Activated gamma-delta T cell (primary cell): ENCODE results near the gene MPC1L.
"Not testable (repeated sequence)": the region's sequence is repeated elsewhere in the genome, so short reads cannot be mapped to it uniquely, and the experiment has no call there.

Experiments used
- DNase-seq: peaks from one replicate; lab custom pipeline; 2025; lab: John Stamatoyannopoulos, UW
- total RNA-seq, 2 donors: gene quantifications; one replicate each; lab custom pipeline; 2026; lab: John Stamatoyannopoulos, UW

The MPC1L gene
- 0 to 0.04 reads per million in 2 donors for total RNA-seq

DNA sequence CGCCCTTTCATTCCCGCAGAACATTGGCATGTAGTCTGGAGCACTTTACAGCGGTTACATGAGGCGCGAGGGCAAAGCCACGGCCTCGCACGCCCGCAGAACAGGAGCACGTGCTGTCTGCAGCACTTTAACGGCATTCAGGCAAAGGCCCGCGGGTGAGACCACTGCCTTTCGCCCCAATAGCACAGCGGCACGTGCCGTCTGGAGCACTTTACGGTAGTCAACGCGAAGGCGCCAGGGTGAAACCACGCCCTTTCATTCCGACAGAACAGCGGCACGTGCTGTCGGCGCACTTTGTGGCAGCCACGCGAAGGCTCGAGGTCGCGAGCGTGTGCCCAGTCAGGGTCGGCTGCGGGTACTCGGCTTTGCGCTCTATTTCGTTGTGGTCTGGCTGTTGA is at the start of gene MPC1L:
Gene MPC1L, plus strand, starts transcription at position 290 of the 398 bp plus-strand sequence. CDS start 138 bp downstream, outside the sequence.
- no peak for DNase-seq

- no peak for DNase-seq
Measured at GRCh38 chrX:40573763-40574162, 49.5 kb upstream of the MPC1L start.

DNA sequence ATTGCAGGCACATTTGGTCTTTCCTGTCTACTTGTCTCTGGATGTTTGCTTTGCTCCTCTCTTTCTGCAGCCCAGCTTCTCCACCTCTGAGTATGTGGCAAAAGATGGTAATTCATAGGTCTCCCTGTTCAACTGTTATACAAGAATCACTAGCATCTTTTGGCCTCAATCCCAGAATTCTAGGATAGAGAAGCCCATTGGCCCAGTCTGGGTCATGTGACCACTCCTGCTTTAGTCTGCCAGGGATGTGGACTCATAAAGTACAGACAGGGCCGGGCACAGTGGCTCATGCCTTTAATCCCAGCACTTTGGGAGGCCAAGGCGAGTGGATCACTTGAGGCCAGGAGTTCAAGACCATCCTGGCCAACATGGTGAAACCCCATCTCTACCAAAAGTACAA is 47.8 kb upstream of the MPC1L start:
- not testable (repeated sequence) for DNase-seq

- DNase-seq = no peak
Measured at GRCh38 chrX:40576291-40576690, 46.9 kb upstream of the MPC1L start.

GRCh38 chrX:40578039-40578695 is 45.1 kb upstream of the MPC1L start:
- DNase-seq = no peak

GRCh38 chrX:40579141-40579540 is 44.1 kb upstream of the MPC1L start:
- no peak for DNase-seq

GRCh38 chrX:40579900-40580536 is 43.2 kb upstream of the MPC1L start:
- no peak for DNase-seq

- DNase-seq = peak; percentile 67
Measured at GRCh38 chrX:40580537-40581335, 42.5 kb upstream of the MPC1L start, which contains the start of gene ATP6AP2. Gene ATP6AP2 (plus strand): TSS chrX:40580970. CDS start chrX:40581066, 96 bp downstream.

DNA sequence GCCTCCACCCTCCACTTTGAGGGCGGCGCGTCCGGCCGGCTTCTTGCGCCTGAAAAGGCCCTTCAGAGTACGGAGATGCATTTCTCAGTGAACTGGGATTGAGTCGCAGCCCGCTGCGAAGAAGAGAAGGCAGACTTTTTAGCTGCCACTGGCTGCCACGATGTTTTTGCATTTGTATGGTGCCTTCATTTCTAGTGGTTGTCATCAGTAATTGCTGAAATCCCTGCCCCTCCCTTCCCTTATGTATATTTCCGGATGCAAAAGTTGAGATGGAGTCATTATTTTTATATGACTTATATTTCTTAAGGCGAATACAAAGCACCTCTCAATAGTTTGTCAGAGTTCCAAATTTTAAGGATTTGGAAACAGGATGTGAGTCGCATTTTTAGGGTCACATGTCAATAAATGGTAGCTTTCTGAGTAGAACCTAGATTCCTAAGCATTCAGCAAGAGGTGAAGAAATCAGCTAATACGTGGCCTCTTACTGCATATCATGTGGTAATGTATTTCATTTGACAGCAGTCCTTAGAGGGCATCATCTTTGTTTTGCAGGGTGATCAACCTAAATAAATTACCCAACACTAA is 41.8 kb upstream of the MPC1L start:
- DNase-seq = no peak

- DNase-seq = not testable (repeated sequence)
Measured at GRCh38 chrX:40582178-40582577, 41.0 kb upstream of the MPC1L start.

DNA sequence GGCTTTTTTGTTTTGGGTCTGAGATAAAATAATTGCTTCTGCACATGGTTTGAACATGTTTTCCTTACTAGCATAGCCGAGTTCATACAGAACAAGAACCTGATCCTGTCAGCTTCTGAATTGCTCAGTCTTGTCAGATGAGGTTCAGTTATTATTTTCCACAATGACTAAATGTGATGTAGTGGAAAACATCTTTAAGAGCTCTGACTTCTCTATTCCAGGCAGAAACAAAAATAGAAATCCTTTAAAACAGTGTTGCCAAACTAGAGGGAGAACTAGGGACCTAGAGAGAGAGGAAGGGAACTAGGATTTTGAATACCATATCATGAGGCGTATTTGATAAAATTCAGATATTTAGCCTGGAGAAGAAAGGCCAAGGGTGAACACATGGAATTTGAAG is 40.4 kb upstream of the MPC1L start:
- DNase-seq = no peak

DNA sequence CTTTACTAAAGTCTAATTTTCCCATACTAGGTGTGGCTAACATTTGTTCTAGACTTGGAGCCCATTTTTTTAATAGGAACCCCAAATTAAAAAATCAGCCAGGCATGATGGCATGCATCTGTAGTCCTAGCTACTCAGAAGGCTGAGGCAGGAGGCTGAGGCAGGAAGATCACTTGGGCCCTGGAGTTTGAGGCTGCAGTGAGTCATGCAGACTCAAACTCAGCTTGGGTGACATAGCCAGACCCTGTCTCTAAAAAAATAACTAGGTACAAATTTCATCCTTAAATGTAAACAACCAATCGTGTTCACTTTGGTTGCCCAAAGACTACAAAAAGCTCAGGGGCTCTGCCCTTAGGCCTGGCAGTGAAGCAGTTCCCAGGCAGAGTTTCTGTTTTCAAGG is 35.6 kb upstream of the MPC1L start:
- DNase-seq = not testable (repeated sequence)

DNA sequence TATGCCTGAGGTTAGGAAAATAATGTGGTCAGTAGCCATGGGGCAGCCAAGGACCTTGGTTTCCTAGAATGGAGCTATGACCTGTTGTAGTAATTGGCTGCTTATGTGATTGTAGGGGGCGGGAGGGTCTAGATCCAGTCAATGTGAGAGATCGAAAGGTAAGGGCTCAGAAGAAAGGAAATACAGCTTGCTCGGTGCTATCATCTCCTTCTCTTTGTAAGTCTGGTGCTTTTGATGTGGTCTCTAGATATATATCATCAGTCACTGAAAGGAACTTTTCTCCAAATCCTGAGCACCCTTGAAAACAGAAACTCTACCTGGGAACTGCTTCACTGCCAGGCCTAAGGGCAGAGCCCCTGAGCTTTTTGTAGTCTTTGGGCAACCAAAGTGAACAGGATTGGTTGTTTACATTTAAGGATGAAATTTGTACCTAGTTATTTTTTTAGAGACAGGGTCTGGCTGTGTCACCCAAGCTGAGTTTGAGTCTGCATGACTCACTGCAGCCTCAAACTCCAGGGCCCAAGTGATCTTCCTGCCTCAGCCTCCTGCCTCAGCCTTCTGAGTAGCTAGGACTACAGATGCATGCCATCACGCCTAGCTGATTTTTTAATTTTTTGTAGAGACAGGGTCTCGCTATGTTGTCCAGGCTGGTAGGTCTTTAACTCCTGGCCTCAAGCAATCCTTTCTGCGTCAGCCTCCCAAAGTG is 33.5 kb upstream of the MPC1L start:
- DNase-seq = not testable (repeated sequence)

DNA sequence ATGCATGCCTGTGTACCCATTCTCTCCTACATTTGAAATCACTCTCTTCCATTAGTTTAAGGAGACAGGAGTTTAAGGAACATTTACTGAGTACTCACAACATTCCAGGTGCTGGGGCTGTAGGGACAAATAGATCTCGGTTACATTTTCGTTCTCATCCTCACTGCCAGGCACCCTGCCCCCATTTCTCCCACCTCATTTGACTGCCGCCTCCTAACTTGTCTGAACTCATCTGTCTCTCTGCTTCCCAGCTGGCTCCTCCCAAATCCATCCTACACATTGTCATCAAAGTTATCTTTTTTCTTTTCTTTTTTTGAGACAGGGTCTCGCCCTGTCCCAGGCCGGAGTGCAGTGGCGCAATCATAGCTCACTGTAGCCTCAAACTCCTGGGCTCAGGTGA is 19.8 kb upstream of the MPC1L start:
- DNase-seq = no peak

GRCh38 chrX:40607381-40607780 is 15.8 kb upstream of the MPC1L start:
- DNase-seq = no peak

- DNase-seq = no peak
Measured at GRCh38 chrX:40612511-40612910, 10.7 kb upstream of the MPC1L start.

DNA sequence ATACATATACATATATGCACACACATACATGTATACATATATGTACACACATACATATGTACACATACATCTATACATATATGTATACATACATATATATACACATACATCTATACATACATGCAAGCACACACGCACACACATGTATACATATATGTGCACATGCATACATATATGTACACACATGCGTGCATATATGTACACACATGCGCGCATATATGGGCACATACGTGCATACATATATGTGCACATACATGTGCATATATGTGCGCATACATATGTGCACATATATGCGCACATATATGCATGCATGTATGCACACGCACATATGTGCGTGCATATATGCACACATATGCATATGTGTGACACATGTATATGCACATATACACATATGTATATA is 7.3 kb upstream of the MPC1L start:
- DNase-seq = no peak

GRCh38 chrX:40617566-40617965 is 5.7 kb upstream of the MPC1L start:
- no peak for DNase-seq

DNA sequence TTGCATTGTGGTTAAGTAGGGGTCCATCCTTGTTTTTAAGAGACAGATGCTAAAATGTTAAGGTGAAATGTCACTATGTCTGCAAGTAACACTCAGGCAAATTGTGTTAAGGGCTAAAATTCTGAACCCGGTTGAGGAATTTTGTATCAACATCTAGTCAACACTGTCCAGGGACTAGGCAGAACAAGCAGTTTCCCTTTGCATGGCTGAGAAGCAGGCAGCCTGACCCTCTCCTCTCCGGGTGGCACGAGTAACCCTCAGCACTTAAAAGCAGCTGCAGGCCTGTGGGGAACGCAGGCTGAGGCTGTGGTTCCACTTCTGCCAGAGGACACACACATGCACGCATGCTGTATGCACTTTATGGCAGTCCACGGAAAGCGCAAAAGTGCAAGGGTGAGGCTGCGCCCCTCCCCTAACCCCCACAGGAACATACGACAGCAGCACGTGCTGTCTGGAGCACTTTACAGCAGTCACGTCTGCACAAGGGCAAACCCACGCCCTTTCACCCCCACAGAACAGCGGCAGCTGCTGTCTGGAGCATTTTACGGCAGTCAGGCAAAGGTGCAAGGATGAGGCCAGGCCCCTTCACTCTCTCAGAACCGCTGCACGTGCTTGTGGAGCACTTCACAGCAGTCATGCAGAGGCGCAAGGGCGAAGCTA is 619 bp upstream of the MPC1L start:
- DNase-seq = no peak

DNA sequence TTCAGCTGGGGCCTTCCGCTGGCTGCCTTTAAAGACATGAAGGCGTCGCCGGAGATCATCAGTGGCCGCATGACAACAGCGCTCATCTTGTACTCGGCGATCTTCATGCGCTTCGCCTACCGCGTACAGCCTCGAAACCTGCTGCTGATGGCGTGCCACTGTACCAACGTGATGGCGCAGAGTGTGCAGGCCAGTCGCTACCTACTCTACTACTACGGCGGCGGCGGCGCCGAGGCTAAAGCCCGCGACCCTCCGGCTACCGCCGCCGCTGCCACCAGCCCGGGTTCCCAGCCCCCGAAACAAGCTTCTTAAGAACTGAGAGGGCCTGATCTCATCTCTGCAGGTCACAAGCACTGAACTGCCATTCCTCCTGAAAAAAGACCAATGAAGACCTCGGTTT is 437 bp downstream of the MPC1L start:
- no peak for DNase-seq

DNA sequence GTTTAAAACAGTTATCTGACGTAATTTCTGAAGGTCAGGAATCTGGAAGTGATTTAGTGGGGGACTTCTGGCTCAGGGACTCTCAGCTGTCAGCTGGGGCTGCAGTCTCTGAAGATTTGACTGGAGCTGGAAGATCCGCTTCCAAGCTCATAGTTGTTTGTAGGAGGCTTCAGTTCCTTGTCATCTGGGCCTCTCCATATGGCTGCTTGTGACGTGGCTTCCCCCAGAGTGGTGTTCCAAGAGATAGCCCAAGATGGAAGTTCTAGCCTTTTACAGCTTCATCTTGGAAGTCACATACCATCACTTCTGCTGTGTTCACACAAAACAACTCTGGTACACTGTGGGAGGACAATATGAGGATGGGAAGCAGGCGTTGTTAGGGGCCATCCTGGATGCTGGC is 2.1 kb downstream of the MPC1L start:
- DNase-seq = no peak
